ENCODE measurements around the gene TCF7L2. TPM values are rescaled to one million over a fixed set of nuclear protein-coding genes. Genes with fewer than 3 reads are reported as not detected.

Gene TCF7L2
- polyA plus RNA-seq, 3 donors: 2.1 to 23.5 (median 6.1) TPM

DNA sequence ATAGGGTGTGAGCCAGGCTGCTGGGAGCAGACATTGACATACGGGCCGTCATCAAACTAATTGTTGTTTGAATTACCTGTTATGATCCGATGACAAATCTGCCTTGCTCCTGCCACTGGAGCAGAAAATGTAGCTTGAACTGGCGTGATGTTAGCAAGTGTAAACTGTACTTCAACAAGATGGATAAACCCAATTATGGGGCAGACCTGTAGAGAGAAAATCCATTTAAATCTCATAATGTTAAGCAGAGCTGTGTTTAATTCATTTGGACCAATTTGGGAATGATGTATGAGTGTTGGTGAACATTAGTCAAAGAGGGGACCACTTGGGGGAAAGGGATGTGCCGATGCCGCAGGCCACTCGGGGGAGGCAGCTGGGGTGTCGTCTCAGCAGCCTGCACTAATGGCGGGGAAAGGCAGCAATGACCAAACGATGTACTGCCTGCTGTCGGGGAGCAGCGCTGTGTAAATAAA is 27.4 kb downstream of the TCF7L2 start:
- WGBS (ENCODE audit: insufficient coverage): 96% methylated on average over 9 of the region's 12 CpGs
- Histone ChIP-seq H3K4me1 (ENCODE audit: control insufficient read depth in 1 of 2, insufficient read depth in 2 of 2, low read length in 2 of 2) (peaks cover 0 to 5% of the 10 kb centered on the region in 2 donors), H3K9ac (ENCODE audit: insufficient read depth, low read length, poor library complexity, severe bottlenecking) (no peak overlapping the region), H3K36me3 (replicated peaks in 1 of 2; ENCODE audit: control insufficient read depth in 1 of 2, insufficient read depth in 2 of 2, low read length in 2 of 2) (peaks cover 5 to 26% of the 10 kb centered on the region in 2 donors), H2AFZ (ENCODE audit: insufficient read depth, low read depth, low read length, poor library complexity, severe bottlenecking) (no peak overlapping the region), H3K27ac (ENCODE audit: low read depth in 1 of 2, low read length in 2 of 2) (no peak overlapping the region), H3K9me3 (replicated peaks in 1 of 2; ENCODE audit: control insufficient read depth in 1 of 2, insufficient read depth in 1 of 2, low read length in 2 of 2) (no peaks in the 10 kb centered on the region), H3K4me3 (replicated peaks in 1 of 3; ENCODE audit: low read depth in 2 of 3, low read length in 3 of 3) (no peak overlapping the region), H3K79me2 (ENCODE audit: insufficient read depth, low read length) (no peaks in the 10 kb centered on the region), H4K20me1 (ENCODE audit: insufficient read depth, low read length) (peaks cover 99% of the 10 kb centered on the region), H3K4me2 (replicated peaks; ENCODE audit: extremely low read depth, low read length, poor library complexity, severe bottlenecking) (no peak overlapping the region), H3K27me3 (ENCODE audit: control insufficient read depth in 2 of 2, insufficient read depth in 2 of 2, low read length in 2 of 2) (peaks cover 0 to 8% of the 10 kb centered on the region in 2 donors)
- Mint-ChIP-seq H3K4me3 (no peak overlapping the region), H3K27ac (no peak overlapping the region), H3K27me3 (ENCODE audit: low read depth in 3 of 3) (peaks cover 9 to 16% (median 14%) of the 10 kb centered on the region in 3 donors), H3K4me1 (peaks cover 8% of the 10 kb centered on the region), H3K9me3 (no peaks in the 10 kb centered on the region), H3K36me3 (peaks cover 68 to 71% of the 10 kb centered on the region in 2 donors)
- no peak for DNase-seq
- TF ChIP-seq, protein P1, sequence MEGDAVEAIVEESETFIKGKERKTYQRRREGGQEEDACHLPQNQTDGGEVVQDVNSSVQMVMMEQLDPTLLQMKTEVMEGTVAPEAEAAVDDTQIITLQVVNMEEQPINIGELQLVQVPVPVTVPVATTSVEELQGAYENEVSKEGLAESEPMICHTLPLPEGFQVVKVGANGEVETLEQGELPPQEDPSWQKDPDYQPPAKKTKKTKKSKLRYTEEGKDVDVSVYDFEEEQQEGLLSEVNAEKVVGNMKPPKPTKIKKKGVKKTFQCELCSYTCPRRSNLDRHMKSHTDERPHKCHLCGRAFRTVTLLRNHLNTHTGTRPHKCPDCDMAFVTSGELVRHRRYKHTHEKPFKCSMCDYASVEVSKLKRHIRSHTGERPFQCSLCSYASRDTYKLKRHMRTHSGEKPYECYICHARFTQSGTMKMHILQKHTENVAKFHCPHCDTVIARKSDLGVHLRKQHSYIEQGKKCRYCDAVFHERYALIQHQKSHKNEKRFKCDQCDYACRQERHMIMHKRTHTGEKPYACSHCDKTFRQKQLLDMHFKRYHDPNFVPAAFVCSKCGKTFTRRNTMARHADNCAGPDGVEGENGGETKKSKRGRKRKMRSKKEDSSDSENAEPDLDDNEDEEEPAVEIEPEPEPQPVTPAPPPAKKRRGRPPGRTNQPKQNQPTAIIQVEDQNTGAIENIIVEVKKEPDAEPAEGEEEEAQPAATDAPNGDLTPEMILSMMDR (IDR thresholded peaks at IDR 0.05): no peak
- intact Hi-C loops (cut with micrococcal nuclease): no loop called here

- no peak overlapping the region for H3K27ac ChIP-seq (ENCODE audit: low read depth in 1 of 2, low read length in 2 of 2)
- no peak overlapping the region for H3K9ac ChIP-seq (ENCODE audit: insufficient read depth, low read length, poor library complexity, severe bottlenecking)
- H4K20me1 ChIP-seq (ENCODE audit: insufficient read depth, low read length): peaks cover 98% of the 10 kb centered on the region
- H2AFZ ChIP-seq (ENCODE audit: insufficient read depth, low read depth, low read length, poor library complexity, severe bottlenecking): no peak overlapping the region
- WGBS (ENCODE audit: insufficient coverage): 100% methylated on average over 2 of the region's 2 CpGs
- Mint-ChIP-seq H3K9me3 (no peaks in the 10 kb centered on the region), H3K27ac (no peak overlapping the region), H3K27me3 (ENCODE audit: low read depth in 3 of 3) (peaks cover 9 to 22% (median 16%) of the 10 kb centered on the region in 3 donors), H3K4me1 (peaks cover 8% of the 10 kb centered on the region), H3K4me3 (no peak overlapping the region), H3K36me3 (peaks cover 62 to 67% of the 10 kb centered on the region in 2 donors)
- TF ChIP-seq, protein P1 (IDR thresholded peaks at IDR 0.05): no peak
- H3K4me2 ChIP-seq (replicated peaks; ENCODE audit: extremely low read depth, low read length, poor library complexity, severe bottlenecking): no peak overlapping the region
- H3K27me3 ChIP-seq (ENCODE audit: control insufficient read depth in 2 of 2, insufficient read depth in 2 of 2, low read length in 2 of 2): peaks cover 0 to 12% of the 10 kb centered on the region in 2 donors
- no peak for DNase-seq
- intact Hi-C loops (cut with micrococcal nuclease): no loop called here
- no peaks in the 10 kb centered on the region for H3K9me3 ChIP-seq (replicated peaks in 1 of 2; ENCODE audit: control insufficient read depth in 1 of 2, insufficient read depth in 1 of 2, low read length in 2 of 2)
- H3K4me1 ChIP-seq (ENCODE audit: control insufficient read depth in 1 of 2, insufficient read depth in 2 of 2, low read length in 2 of 2): peaks cover 0 to 5% of the 10 kb centered on the region in 2 donors
- no peaks in the 10 kb centered on the region for H3K79me2 ChIP-seq (ENCODE audit: insufficient read depth, low read length)
- H3K4me3 ChIP-seq (replicated peaks in 1 of 3; ENCODE audit: low read depth in 2 of 3, low read length in 3 of 3): no peak overlapping the region
- peaks cover 0 to 10% of the 10 kb centered on the region in 2 donors for H3K36me3 ChIP-seq (replicated peaks in 1 of 2; ENCODE audit: control insufficient read depth in 1 of 2, insufficient read depth in 2 of 2, low read length in 2 of 2)
Observed at GRCh38 chr10:112979927-112980326, 29.9 kb downstream of the TCF7L2 start.
